ENCODE measurements around the gene KRTAP4-1.

GRCh38 chr17:41226051-41226450, 41.3 kb upstream of the KRTAP4-1 start:
- TF ChIP-seq, protein P1, sequence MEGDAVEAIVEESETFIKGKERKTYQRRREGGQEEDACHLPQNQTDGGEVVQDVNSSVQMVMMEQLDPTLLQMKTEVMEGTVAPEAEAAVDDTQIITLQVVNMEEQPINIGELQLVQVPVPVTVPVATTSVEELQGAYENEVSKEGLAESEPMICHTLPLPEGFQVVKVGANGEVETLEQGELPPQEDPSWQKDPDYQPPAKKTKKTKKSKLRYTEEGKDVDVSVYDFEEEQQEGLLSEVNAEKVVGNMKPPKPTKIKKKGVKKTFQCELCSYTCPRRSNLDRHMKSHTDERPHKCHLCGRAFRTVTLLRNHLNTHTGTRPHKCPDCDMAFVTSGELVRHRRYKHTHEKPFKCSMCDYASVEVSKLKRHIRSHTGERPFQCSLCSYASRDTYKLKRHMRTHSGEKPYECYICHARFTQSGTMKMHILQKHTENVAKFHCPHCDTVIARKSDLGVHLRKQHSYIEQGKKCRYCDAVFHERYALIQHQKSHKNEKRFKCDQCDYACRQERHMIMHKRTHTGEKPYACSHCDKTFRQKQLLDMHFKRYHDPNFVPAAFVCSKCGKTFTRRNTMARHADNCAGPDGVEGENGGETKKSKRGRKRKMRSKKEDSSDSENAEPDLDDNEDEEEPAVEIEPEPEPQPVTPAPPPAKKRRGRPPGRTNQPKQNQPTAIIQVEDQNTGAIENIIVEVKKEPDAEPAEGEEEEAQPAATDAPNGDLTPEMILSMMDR (conservative IDR thresholded peaks at IDR 0.05; ENCODE audit: low read depth, low read length), result no peak
- TF ChIP-seq EZH2phosphoT487 (IDR thresholded peaks at IDR 0.05; ENCODE audit: borderline replicate concordance, low read length), result no peak

Data from PC-3 (cell line).